ENCODE results near the gene MRPL41.

Gene MRPL41

GRCh38 chr9:137580209-137580953, 28.7 kb downstream of the MRPL41 start:
- no peak overlapping the region for H3K4me3 ChIP-seq (ENCODE audit: low read length)
- H3K9ac ChIP-seq (ENCODE audit: low read length) = no peak overlapping the region
- H3K56ac ChIP-seq (ENCODE audit: low read length) = no peak overlapping the region
- H2BK15ac ChIP-seq (replicated peaks; ENCODE audit: low read depth) = no peak overlapping the region
- DNase-seq = no peak
- no peak overlapping the region for H3K27ac ChIP-seq (ENCODE audit: low read depth, low read length)
- no peak overlapping the region for H4K5ac ChIP-seq (ENCODE audit: low read length)
- peaks cover 15% of the 10 kb centered on the region for H3K36me3 ChIP-seq (ENCODE audit: control insufficient read depth, insufficient read depth, low read length)
- no peak overlapping the region for H2BK5ac ChIP-seq (ENCODE audit: low read length)
- peaks cover 12% of the 10 kb centered on the region for H3K79me1 ChIP-seq (ENCODE audit: low read length)
- no peak overlapping the region for H2AK5ac ChIP-seq (ENCODE audit: low read length)
- no peak overlapping the region for H3K18ac ChIP-seq (ENCODE audit: low read length)
- H3K4ac ChIP-seq (ENCODE audit: low read depth, low read length) = no peak overlapping the region
- no peak overlapping the region for H2BK120ac ChIP-seq (ENCODE audit: low read depth, low read length)
- no CpG with 5 or more reads among the region's 23 CpGs for WGBS (ENCODE audit: extremely low coverage, insufficient coverage, low lambda C conversion rate)
- H3K27me3 ChIP-seq (ENCODE audit: insufficient read depth, low read length, poor library complexity) = no peaks in the 10 kb centered on the region
- no peak overlapping the region for H3K4me2 ChIP-seq (ENCODE audit: low read length)
- no peak overlapping the region for H3K23ac ChIP-seq (ENCODE audit: low read length)
- peaks cover 25% of the 10 kb centered on the region for H3K79me2 ChIP-seq (ENCODE audit: control insufficient read depth, insufficient read depth, low read length)
- no peak overlapping the region for H4K8ac ChIP-seq (ENCODE audit: low read depth, low read length)
- H3K4me1 ChIP-seq (ENCODE audit: control insufficient read depth, low read depth, low read length) = peaks cover 5% of the 10 kb centered on the region

GRCh38 chr9:137580954-137581322, 29.3 kb downstream of the MRPL41 start:
- H3K4ac ChIP-seq (ENCODE audit: low read depth, low read length) = no peak overlapping the region
- no peak overlapping the region for H2BK15ac ChIP-seq (replicated peaks; ENCODE audit: low read depth)
- no peak overlapping the region for H4K5ac ChIP-seq (ENCODE audit: low read length)
- H4K8ac ChIP-seq (ENCODE audit: low read depth, low read length) = no peak overlapping the region
- no peak overlapping the region for H2BK5ac ChIP-seq (ENCODE audit: low read length)
- H3K36me3 ChIP-seq (ENCODE audit: control insufficient read depth, insufficient read depth, low read length) = peaks cover 14% of the 10 kb centered on the region
- no peak overlapping the region for H2AK5ac ChIP-seq (ENCODE audit: low read length)
- WGBS (ENCODE audit: extremely low coverage, insufficient coverage, low lambda C conversion rate) = no CpG with 5 or more reads among the region's 4 CpGs
- H3K27ac ChIP-seq (ENCODE audit: low read depth, low read length) = no peak overlapping the region
- no peak overlapping the region for H3K9ac ChIP-seq (ENCODE audit: low read length)
- H3K4me3 ChIP-seq (ENCODE audit: low read length) = no peak overlapping the region
- H2BK120ac ChIP-seq (ENCODE audit: low read depth, low read length) = no peak overlapping the region
- H3K18ac ChIP-seq (ENCODE audit: low read length) = no peak overlapping the region
- no peak overlapping the region for H3K56ac ChIP-seq (ENCODE audit: low read length)
- DNase-seq = no peak
- no peaks in the 10 kb centered on the region for H3K27me3 ChIP-seq (ENCODE audit: insufficient read depth, low read length, poor library complexity)
- H3K79me1 ChIP-seq (ENCODE audit: low read length) = peaks cover 9% of the 10 kb centered on the region
- H3K79me2 ChIP-seq (ENCODE audit: control insufficient read depth, insufficient read depth, low read length) = peaks cover 20% of the 10 kb centered on the region
- no peak overlapping the region for H3K4me2 ChIP-seq (ENCODE audit: low read length)
- no peak overlapping the region for H3K23ac ChIP-seq (ENCODE audit: low read length)
- peaks cover 5% of the 10 kb centered on the region for H3K4me1 ChIP-seq (ENCODE audit: control insufficient read depth, low read depth, low read length)

- Histone ChIP-seq H3K4me3 (ENCODE audit: low read length) (no peak overlapping the region), H4K5ac (ENCODE audit: low read length) (no peak overlapping the region), H3K4me1 (ENCODE audit: control insufficient read depth, low read depth, low read length) (peaks cover 5% of the 10 kb centered on the region), H3K4me2 (ENCODE audit: low read length) (no peak overlapping the region), H3K27me3 (ENCODE audit: insufficient read depth, low read length, poor library complexity) (no peaks in the 10 kb centered on the region), H3K36me3 (ENCODE audit: control insufficient read depth, insufficient read depth, low read length) (peaks cover 14% of the 10 kb centered on the region), H3K79me2 (ENCODE audit: control insufficient read depth, insufficient read depth, low read length) (peaks cover 16% of the 10 kb centered on the region), H2BK120ac (ENCODE audit: low read depth, low read length) (no peak overlapping the region), H3K4ac (ENCODE audit: low read depth, low read length) (no peak overlapping the region), H2AK5ac (ENCODE audit: low read length) (no peak overlapping the region), H3K23ac (ENCODE audit: low read length) (no peak overlapping the region), H3K27ac (ENCODE audit: low read depth, low read length) (no peak overlapping the region), H2BK5ac (ENCODE audit: low read length) (no peak overlapping the region), H3K18ac (ENCODE audit: low read length) (no peak overlapping the region), H2BK15ac (replicated peaks; ENCODE audit: low read depth) (no peak overlapping the region), H4K8ac (ENCODE audit: low read depth, low read length) (no peak overlapping the region), H3K9ac (ENCODE audit: low read length) (no peak overlapping the region), H3K79me1 (ENCODE audit: low read length) (peaks cover 9% of the 10 kb centered on the region), H3K56ac (ENCODE audit: low read length) (no peak overlapping the region)
- no peak for DNase-seq
- WGBS (ENCODE audit: extremely low coverage, insufficient coverage, low lambda C conversion rate) = no CpG with 5 or more reads among the region's 22 CpGs
These were observed 29.9 kb downstream of the MRPL41 start for GRCh38 chr9:137581361-137582285.

- peak; percentile 37 for DNase-seq
- Histone ChIP-seq H3K18ac (ENCODE audit: low read length) (no peak overlapping the region), H3K4me1 (ENCODE audit: control insufficient read depth, low read depth, low read length) (peaks cover 2% of the 10 kb centered on the region), H2BK15ac (replicated peaks; ENCODE audit: low read depth) (no peak overlapping the region), H4K8ac (ENCODE audit: low read depth, low read length) (no peak overlapping the region), H3K79me1 (ENCODE audit: low read length) (peaks cover 5% of the 10 kb centered on the region), H3K27ac (ENCODE audit: low read depth, low read length) (no peak overlapping the region), H2BK120ac (ENCODE audit: low read depth, low read length) (no peak overlapping the region), H2BK5ac (ENCODE audit: low read length) (no peak overlapping the region), H3K4me3 (ENCODE audit: low read length) (no peak overlapping the region), H3K4ac (ENCODE audit: low read depth, low read length) (no peak overlapping the region), H3K9ac (ENCODE audit: low read length) (no peak overlapping the region), H3K4me2 (ENCODE audit: low read length) (no peak overlapping the region), H4K5ac (ENCODE audit: low read length) (no peak overlapping the region), H3K27me3 (ENCODE audit: insufficient read depth, low read length, poor library complexity) (no peaks in the 10 kb centered on the region), H3K23ac (ENCODE audit: low read length) (no peak overlapping the region), H2AK5ac (ENCODE audit: low read length) (no peak overlapping the region), H3K79me2 (ENCODE audit: control insufficient read depth, insufficient read depth, low read length) (peaks cover 9% of the 10 kb centered on the region), H3K36me3 (ENCODE audit: control insufficient read depth, insufficient read depth, low read length) (peaks cover 16% of the 10 kb centered on the region), H3K56ac (ENCODE audit: low read length) (no peak overlapping the region)
- no CpG with 5 or more reads among the region's 20 CpGs for WGBS (ENCODE audit: extremely low coverage, insufficient coverage, low lambda C conversion rate)
These were observed 30.7 kb downstream of the MRPL41 start for GRCh38 chr9:137582286-137582860.

GRCh38 chr9:137583347-137583746, 31.7 kb downstream of the MRPL41 start:
- WGBS (ENCODE audit: extremely low coverage, insufficient coverage, low lambda C conversion rate) = no CpG with 5 or more reads among the region's 14 CpGs
- H2AK5ac ChIP-seq (ENCODE audit: low read length) = no peak overlapping the region
- H4K5ac ChIP-seq (ENCODE audit: low read length) = no peak overlapping the region
- no peak overlapping the region for H3K23ac ChIP-seq (ENCODE audit: low read length)
- peaks cover 6% of the 10 kb centered on the region for H3K79me1 ChIP-seq (ENCODE audit: low read length)
- H3K4me3 ChIP-seq (ENCODE audit: low read length) = no peak overlapping the region
- no peak overlapping the region for H3K27ac ChIP-seq (ENCODE audit: low read depth, low read length)
- peaks cover under 1% of the 10 kb centered on the region for H3K79me2 ChIP-seq (ENCODE audit: control insufficient read depth, insufficient read depth, low read length)
- no peaks in the 10 kb centered on the region for H3K4me1 ChIP-seq (ENCODE audit: control insufficient read depth, low read depth, low read length)
- no peak overlapping the region for H3K18ac ChIP-seq (ENCODE audit: low read length)
- peaks cover 20% of the 10 kb centered on the region for H3K36me3 ChIP-seq (ENCODE audit: control insufficient read depth, insufficient read depth, low read length)
- H3K9ac ChIP-seq (ENCODE audit: low read length) = no peak overlapping the region
- DNase-seq = no peak
- H2BK120ac ChIP-seq (ENCODE audit: low read depth, low read length) = no peak overlapping the region
- H2BK5ac ChIP-seq (ENCODE audit: low read length) = no peak overlapping the region
- H4K8ac ChIP-seq (ENCODE audit: low read depth, low read length) = no peak overlapping the region
- no peak overlapping the region for H2BK15ac ChIP-seq (replicated peaks; ENCODE audit: low read depth)
- no peak overlapping the region for H3K4me2 ChIP-seq (ENCODE audit: low read length)
- H3K56ac ChIP-seq (ENCODE audit: low read length) = no peak overlapping the region
- no peaks in the 10 kb centered on the region for H3K27me3 ChIP-seq (ENCODE audit: insufficient read depth, low read length, poor library complexity)
- H3K4ac ChIP-seq (ENCODE audit: low read depth, low read length) = no peak overlapping the region
